HEK293 (cell line): ENCODE data around the gene MYO3A.
"Not testable (repeated sequence)": the region's sequence is repeated elsewhere in the genome, so short reads cannot be mapped to it uniquely, and the experiment has no call there.

Experiments used
- CTCF ChIA-PET: fragments of 350-600 bp; formaldehyde crosslinking; extraction: SDS; loops from one replicate; lab custom pipeline; 2021; ENCODE audit warnings: antibody characterized with exemption; lab: Yijun Ruan, JAX
- POLR2A ChIA-PET: fragments of 300-600 bp; formaldehyde crosslinking; extraction: SDS; loops from one replicate; lab custom pipeline; 2020; ENCODE audit warnings: antibody characterized with exemption, inconsistent platforms; lab: Yijun Ruan, JAX
- H3K27ac ChIP-seq: fragments of 200-500 bp; sonication (Bioruptor generic); 2 replicates; pipeline ENCODE4 v1.5.1; 2014; ENCODE audit warnings: low read depth, low read length, control low read depth, inconsistent platforms; ENCODE audit errors: extremely low read depth
- H3K36me3 ChIP-seq, 2 experiments: fragments of 200-500 bp in 1 of 2; sonication (Bioruptor generic) in 1 of 2; 1 replicate in 1 of 2; 2 replicates in 1 of 2; pipeline ENCODE4 v1.5.1; 2014 to 2017; ENCODE audit warnings: inconsistent platforms in 2 of 2, low read length in 2 of 2; ENCODE audit not compliant: control insufficient read depth in 2 of 2, insufficient read depth in 1 of 2
- H3K4me1 ChIP-seq: fragments of 200-500 bp; sonication (Bioruptor generic); 2 replicates; pipeline ENCODE4 v1.5.1; 2014; ENCODE audit warnings: mild to moderate bottlenecking, low read length, inconsistent platforms; ENCODE audit not compliant: control insufficient read depth, insufficient read depth
- H3K4me3 ChIP-seq: 2 replicates; pipeline ENCODE4 v1.5.1; 2011; ENCODE audit warnings: low read depth, mild to moderate bottlenecking, control low read depth, low read length, moderate library complexity
- H3K9me3 ChIP-seq: fragments of 200-500 bp; sonication (Bioruptor generic); 2 replicates; pipeline ENCODE4 v1.5.1; 2014; ENCODE audit warnings: low read depth, low read length, inconsistent platforms; ENCODE audit not compliant: control insufficient read depth, insufficient read depth
- GLI2 ChIP-seq: fragments of 450-650 bp; formaldehyde crosslinking; IDR thresholded peaks from 2 replicates; pipeline ENCODE4; 2017; ENCODE audit warnings: missing biosample characterization, missing genetic modification characterization, low read depth, borderline replicate concordance
- WT1 ChIP-seq: fragments of 450-650 bp; formaldehyde crosslinking; IDR thresholded peaks from 2 replicates; pipeline ENCODE4 v1.5.1; 2016; ENCODE audit warnings: missing biosample characterization, missing genetic modification characterization
- ZBTB20 ChIP-seq: fragments of 450-650 bp; formaldehyde crosslinking; IDR thresholded peaks from 2 replicates; pipeline ENCODE4 v1.5.1; 2016; ENCODE audit warnings: missing biosample characterization, missing genetic modification characterization
- ZNF157 ChIP-seq: fragments of 450-650 bp; formaldehyde crosslinking; IDR thresholded peaks from 2 replicates; pipeline ENCODE4 v1.5.1; 2016; ENCODE audit warnings: missing biosample characterization, missing genetic modification characterization
- ZNF2 ChIP-seq: fragments of 450-650 bp; formaldehyde crosslinking; IDR thresholded peaks from 2 replicates; pipeline ENCODE4 v1.5.1; 2016; ENCODE audit warnings: missing biosample characterization, missing genetic modification characterization
- ZNF248 ChIP-seq: fragments of 450-650 bp; formaldehyde crosslinking; IDR thresholded peaks from 2 replicates; pipeline ENCODE4 v1.5.1; 2017; ENCODE audit warnings: missing biosample characterization, missing genetic modification characterization
- ZNF324 ChIP-seq: fragments of 450-650 bp; formaldehyde crosslinking; IDR thresholded peaks from 2 replicates; pipeline ENCODE4 v1.5.1; 2016; ENCODE audit warnings: missing biosample characterization, missing genetic modification characterization
- ZNF423 ChIP-seq: fragments of 450-650 bp; formaldehyde crosslinking; IDR thresholded peaks from 2 replicates; pipeline ENCODE4 v1.5.1; 2016; ENCODE audit warnings: missing biosample characterization, missing genetic modification characterization
- ZNF510 ChIP-seq: fragments of 450-650 bp; formaldehyde crosslinking; IDR thresholded peaks from 2 replicates; pipeline ENCODE4 v1.5.1; 2018; ENCODE audit warnings: mild to moderate bottlenecking, missing genetic modification characterization, missing biosample characterization; ENCODE audit not compliant: insufficient replicate concordance
- ZNF549 ChIP-seq: fragments of 450-650 bp; IDR thresholded peaks from 2 replicates; pipeline ENCODE4 v1.5.1; 2018; ENCODE audit warnings: missing biosample characterization, missing genetic modification characterization, mild to moderate bottlenecking, inconsistent platforms, moderate library complexity
- ZNF585B ChIP-seq: fragments of 450-650 bp; formaldehyde crosslinking; IDR thresholded peaks from 2 replicates; pipeline ENCODE4 v1.5.1; 2016; ENCODE audit warnings: missing biosample characterization, missing genetic modification characterization
- ZNF654 ChIP-seq: fragments of 450-650 bp; formaldehyde crosslinking; IDR thresholded peaks from 2 replicates; pipeline ENCODE4 v1.5.1; 2016; ENCODE audit warnings: low read depth, missing biosample characterization, missing genetic modification characterization
- TF ChIP-seq, protein P1 (sequence below): fragments of 450-650 bp; formaldehyde crosslinking; conservative IDR thresholded peaks from 2 replicates; pipeline ENCODE4 v1.5.1; 2016; ENCODE audit warnings: low read depth, missing biosample characterization, missing genetic modification characterization
- TF ChIP-seq, protein P2 (sequence below): fragments of 450-650 bp; formaldehyde crosslinking; IDR thresholded peaks from 2 replicates; pipeline ENCODE4 v1.5.1; 2016; ENCODE audit warnings: missing biosample characterization, missing genetic modification characterization
- TF ChIP-seq, protein P3 (sequence below): fragments of 450-650 bp; formaldehyde crosslinking; IDR thresholded peaks from 2 replicates; pipeline ENCODE4 v1.5.1; 2016; ENCODE audit warnings: missing biosample characterization, missing genetic modification characterization

Gene MYO3A

DNA sequence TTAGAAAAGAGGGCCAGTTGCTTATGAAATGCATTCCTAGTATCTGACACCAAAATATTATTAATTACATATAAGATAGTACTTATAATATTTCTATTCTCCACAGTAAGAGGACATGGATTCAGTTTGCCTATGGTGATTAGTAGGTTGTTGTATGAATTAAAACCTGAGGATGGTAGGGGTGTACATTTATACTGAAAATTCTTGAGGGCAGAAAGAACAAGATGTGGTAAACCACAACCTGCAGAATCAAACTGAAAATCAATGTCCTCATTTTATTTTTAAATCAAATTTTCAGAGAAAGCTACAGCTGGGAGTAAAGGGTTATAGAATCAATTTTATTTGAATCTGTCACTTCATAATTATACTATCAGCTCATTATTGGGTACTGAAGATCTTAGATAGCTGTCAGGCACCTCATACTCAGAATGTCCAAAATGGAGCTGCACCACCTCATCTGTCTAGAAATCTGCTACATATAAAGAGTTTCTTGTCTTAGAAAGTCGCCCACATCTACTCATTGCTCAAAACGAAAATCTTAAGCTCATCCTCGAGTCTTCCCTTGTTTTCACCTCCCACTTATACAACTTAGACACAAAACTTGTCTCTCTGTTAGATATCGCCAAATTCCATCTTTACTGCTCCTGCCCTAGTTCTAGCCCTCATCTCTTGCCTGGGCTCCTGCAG, 65.4 kb downstream of the MYO3A start (continued):
- no peak for TF ChIP-seq ZNF585B (tag by site-specific recombination)
- TF ChIP-seq ZNF423 (tag by site-specific recombination), result no peak
- TF ChIP-seq, protein P1, sequence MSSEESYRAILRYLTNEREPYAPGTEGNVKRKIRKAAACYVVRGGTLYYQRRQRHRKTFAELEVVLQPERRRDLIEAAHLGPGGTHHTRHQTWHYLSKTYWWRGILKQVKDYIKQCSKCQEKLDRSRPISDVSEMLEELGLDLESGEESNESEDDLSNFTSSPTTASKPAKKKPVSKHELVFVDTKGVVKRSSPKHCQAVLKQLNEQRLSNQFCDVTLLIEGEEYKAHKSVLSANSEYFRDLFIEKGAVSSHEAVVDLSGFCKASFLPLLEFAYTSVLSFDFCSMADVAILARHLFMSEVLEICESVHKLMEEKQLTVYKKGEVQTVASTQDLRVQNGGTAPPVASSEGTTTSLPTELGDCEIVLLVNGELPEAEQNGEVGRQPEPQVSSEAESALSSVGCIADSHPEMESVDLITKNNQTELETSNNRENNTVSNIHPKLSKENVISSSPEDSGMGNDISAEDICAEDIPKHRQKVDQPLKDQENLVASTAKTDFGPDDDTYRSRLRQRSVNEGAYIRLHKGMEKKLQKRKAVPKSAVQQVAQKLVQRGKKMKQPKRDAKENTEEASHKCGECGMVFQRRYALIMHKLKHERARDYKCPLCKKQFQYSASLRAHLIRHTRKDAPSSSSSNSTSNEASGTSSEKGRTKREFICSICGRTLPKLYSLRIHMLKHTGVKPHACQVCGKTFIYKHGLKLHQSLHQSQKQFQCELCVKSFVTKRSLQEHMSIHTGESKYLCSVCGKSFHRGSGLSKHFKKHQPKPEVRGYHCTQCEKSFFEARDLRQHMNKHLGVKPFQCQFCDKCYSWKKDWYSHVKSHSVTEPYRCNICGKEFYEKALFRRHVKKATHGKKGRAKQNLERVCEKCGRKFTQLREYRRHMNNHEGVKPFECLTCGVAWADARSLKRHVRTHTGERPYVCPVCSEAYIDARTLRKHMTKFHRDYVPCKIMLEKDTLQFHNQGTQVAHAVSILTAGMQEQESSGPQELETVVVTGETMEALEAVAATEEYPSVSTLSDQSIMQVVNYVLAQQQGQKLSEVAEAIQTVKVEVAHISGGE (tag by site-specific recombination), result no peak

DNA sequence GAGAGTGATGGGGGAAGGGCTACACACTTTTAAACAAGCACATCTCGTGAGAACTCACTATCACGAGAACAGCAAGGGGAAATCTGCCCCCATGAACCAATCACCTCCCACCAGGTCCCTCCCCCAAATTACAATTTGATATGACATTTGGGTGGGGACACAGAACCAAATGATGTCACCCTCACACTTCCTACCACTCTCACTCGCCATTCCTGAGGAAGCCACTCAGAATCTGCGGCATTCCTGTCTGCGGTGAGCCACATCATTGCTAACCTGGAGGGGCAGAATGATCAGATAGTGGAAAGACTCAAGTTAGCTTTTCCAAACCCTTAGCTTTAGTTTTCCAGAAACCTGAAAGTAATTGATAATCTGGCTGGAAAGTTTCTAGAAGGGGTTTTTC, 66.9 kb downstream of the MYO3A start:
- ChIA-PET POLR2A (no interaction called here), CTCF (interaction anchor here (0.7 kb wide), 2 partner anchors 275 to 1384 kb away, joined by 3 read pairs; no protein-coding TSS in a partner anchor)
- no peak overlapping the region for H3K27ac ChIP-seq
- no peaks in the 10 kb centered on the region for H3K9me3 ChIP-seq
- no peak overlapping the region for H3K4me3 ChIP-seq
- peaks cover 0 to 4% of the 10 kb centered on the region in 2 experiments; a peak in 1 of 3 replicates for H3K36me3 ChIP-seq
- no peak for TF ChIP-seq ZBTB20 (tag by site-specific recombination)
- no peaks in the 10 kb centered on the region for H3K4me1 ChIP-seq

DNA sequence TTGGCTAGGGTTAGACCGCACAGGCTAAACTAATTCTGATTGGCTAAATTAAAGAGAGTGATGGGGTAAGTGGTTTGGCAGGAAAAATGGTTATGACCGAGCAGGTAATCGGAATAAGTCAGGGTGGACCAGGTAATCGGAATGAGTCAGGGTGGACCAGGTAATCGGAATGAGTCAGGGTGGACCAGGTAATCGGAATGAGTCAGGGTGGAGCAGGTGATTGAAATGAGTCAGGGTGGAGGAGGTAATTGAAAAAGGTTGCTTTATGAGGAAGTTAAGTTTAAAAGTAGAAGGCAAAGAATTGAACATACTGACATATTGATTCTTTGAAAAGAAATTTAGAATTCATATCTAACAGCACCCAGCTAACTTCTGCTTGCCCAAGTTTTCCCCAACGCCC, 68.4 kb downstream of the MYO3A start:
- H3K27ac ChIP-seq, H3K9me3 ChIP-seq, POLR2A ChIA-PET, H3K36me3 ChIP-seq, CTCF ChIA-PET, H3K4me3 ChIP-seq, H3K4me1 ChIP-seq: not testable (repeated sequence)

DNA sequence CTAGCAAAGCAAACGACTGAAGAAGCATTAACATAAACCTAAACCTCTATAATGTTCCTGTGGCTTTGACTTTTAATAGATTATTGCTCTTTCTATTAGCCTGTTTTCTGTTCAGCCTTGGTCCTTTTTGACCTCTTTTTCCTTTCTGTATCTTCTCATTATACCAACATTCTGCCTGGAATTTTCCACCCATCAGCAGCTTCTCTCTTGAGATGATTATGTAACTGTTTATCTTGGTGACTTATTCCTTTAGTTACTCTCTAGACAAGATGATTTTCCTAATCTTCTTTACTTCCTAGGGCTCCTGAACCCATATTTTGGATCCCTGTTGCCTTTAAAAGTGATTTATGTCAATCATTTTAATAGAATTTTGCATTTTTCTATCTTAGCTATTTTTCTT, 81.1 kb downstream of the MYO3A start:
- Histone ChIP-seq H3K4me1 (no peaks in the 10 kb centered on the region), H3K4me3 (no peak overlapping the region), H3K27ac (no peak overlapping the region), H3K36me3 (no peaks in the 10 kb centered on the region), H3K9me3 (no peaks in the 10 kb centered on the region)
- POLR2A ChIA-PET, result no interaction called here
- TF ChIP-seq, protein P2, sequence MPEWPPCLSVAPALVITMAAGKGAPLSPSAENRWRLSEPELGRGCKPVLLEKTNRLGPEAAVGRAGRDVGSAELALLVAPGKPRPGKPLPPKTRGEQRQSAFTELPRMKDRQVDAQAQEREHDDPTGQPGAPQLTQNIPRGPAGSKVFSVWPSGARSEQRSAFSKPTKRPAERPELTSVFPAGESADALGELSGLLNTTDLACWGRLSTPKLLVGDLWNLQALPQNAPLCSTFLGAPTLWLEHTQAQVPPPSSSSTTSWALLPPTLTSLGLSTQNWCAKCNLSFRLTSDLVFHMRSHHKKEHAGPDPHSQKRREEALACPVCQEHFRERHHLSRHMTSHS (tag by site-specific recombination), result no peak
- no peak for TF ChIP-seq ZNF2 (tag by site-specific recombination)
- TF ChIP-seq, protein P3, sequence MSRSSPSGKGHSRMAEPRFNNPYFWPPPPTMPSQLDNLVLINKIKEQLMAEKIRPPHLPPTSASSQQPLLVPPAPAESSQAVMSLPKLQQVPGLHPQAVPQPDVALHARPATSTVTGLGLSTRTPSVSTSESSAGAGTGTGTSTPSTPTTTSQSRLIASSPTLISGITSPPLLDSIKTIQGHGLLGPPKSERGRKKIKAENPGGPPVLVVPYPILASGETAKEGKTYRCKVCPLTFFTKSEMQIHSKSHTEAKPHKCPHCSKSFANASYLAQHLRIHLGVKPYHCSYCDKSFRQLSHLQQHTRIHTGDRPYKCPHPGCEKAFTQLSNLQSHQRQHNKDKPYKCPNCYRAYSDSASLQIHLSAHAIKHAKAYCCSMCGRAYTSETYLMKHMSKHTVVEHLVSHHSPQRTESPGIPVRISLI (tag by site-specific recombination), result no peak
- TF ChIP-seq ZNF549 (tag by site-specific recombination), result no peak
- TF ChIP-seq ZNF157 (tag by site-specific recombination), result no peak
- TF ChIP-seq ZNF248 (tag by site-specific recombination), result no peak
- no peak for TF ChIP-seq WT1 (tag by site-specific recombination)
- no peak for TF ChIP-seq ZNF324 (tag by site-specific recombination)
- TF ChIP-seq ZNF510 (tag by site-specific recombination), result no peak
- no peak for TF ChIP-seq GLI2 (tag by site-specific recombination)
- no peak for TF ChIP-seq ZNF654 (tag by site-specific recombination)
- CTCF ChIA-PET, result no interaction called here
